SU-DHL-6 (cell line): ENCODE measurements around the gene YBX2.

Experiments used
- H2AFZ ChIP-seq: fragments of 200-600 bp; sonication (generic); 2 replicates; pipeline ENCODE4 v1.6.1; 2014; ENCODE audit warnings: low read depth, mild to moderate bottlenecking, moderate library complexity, mixed read lengths, antibody characterized with exemption, low read length; ENCODE audit not compliant: severe bottlenecking
- H3F3A ChIP-seq: fragments of 200-600 bp; shearing (Covaris generic); 2 replicates; pipeline ENCODE4 v1.6.0; 2016; ENCODE audit warnings: antibody characterized with exemption, mild to moderate bottlenecking; ENCODE audit not compliant: insufficient read depth
- H3K27ac ChIP-seq: fragments of 200-600 bp; sonication (generic); 2 replicates; pipeline ENCODE4 v1.5.1; 2016; ENCODE audit warnings: low read depth, mild to moderate bottlenecking, low read length, moderate library complexity, mixed read lengths
- H3K27me3 ChIP-seq: fragments of 200-600 bp; sonication (generic), shearing (Covaris generic); 2 replicates; pipeline ENCODE4 v1.6.0; 2014; ENCODE audit warnings: mild to moderate bottlenecking, low read length
- H3K36me3 ChIP-seq: fragments of 200-600 bp; sonication (generic); 2 replicates; pipeline ENCODE4 v1.6.1; 2014; ENCODE audit warnings: mild to moderate bottlenecking, low read length, mixed read lengths
- H3K4me2 ChIP-seq: fragments of 300-600, 200-600 bp; shearing (Covaris generic), sonication (generic); 2 replicates; pipeline ENCODE4 v1.6.0; 2014; ENCODE audit warnings: low read length, low read depth, mild to moderate bottlenecking; ENCODE audit not compliant: poor library complexity, severe bottlenecking
- H3K4me3 ChIP-seq: fragments of 200-600 bp; sonication (generic); 2 replicates; pipeline ENCODE4 v1.5.1; 2014; ENCODE audit warnings: antibody characterized with exemption, low read length, mild to moderate bottlenecking, mixed read lengths; ENCODE audit not compliant: insufficient read depth, poor library complexity, severe bottlenecking
- H3K79me2 ChIP-seq: fragments of 200-600 bp; sonication (generic); 2 replicates; pipeline ENCODE4 v1.6.1; 2014; ENCODE audit warnings: mild to moderate bottlenecking, low read length, moderate library complexity; ENCODE audit not compliant: insufficient read depth
- H3K9ac ChIP-seq: fragments of 200-600 bp; sonication (generic); 2 replicates; pipeline ENCODE4 v1.7.0; 2014; ENCODE audit warnings: mild to moderate bottlenecking, low read length
- H3K9me2 ChIP-seq: fragments of 200-600 bp; sonication (generic); replicated peaks from 2 replicates; pipeline ENCODE4 v1.6.1; 2014; ENCODE audit warnings: low read length; ENCODE audit not compliant: insufficient read depth
- H3K9me3 ChIP-seq: fragments of 200-600 bp; sonication (generic); 2 replicates; pipeline ENCODE4 v1.6.1; 2014; ENCODE audit warnings: low read length, mixed read lengths; ENCODE audit not compliant: insufficient read depth
- H4K20me1 ChIP-seq: fragments of 200-600 bp; sonication (generic); 2 replicates; pipeline ENCODE4 v1.6.1; 2014; ENCODE audit warnings: low read depth, mild to moderate bottlenecking, antibody characterized with exemption, low read length, moderate library complexity, mixed read lengths
- CTCF ChIP-seq: fragments of 200-600 bp; sonication (generic); IDR thresholded peaks from one replicate; pipeline ENCODE4 v1.5.1; 2017; ENCODE audit warnings: antibody characterized with exemption, mild to moderate bottlenecking, low read length, moderate library complexity; ENCODE audit not compliant: insufficient read depth, poor library complexity, severe bottlenecking
- EZH2phosphoT487 ChIP-seq: fragments of 200-600 bp; sonication (generic), shearing (Covaris generic); conservative IDR thresholded peaks from 2 replicates; pipeline ENCODE4 v1.6.1; 2018; ENCODE audit warnings: mild to moderate bottlenecking, antibody characterized with exemption, low read length, moderate library complexity, mixed read lengths

Gene YBX2

GRCh38 chr17:7322520-7323194, 28.2 kb upstream of the YBX2 start:
- Histone ChIP-seq H3K4me3 (no peak overlapping the region), H3K4me2 (no peak overlapping the region), H3K79me2 (peaks cover 6% of the 10 kb centered on the region; the same call in 1 of the 2 replicates), H3F3A (no peaks in the 10 kb centered on the region), H3K27me3 (no peaks in the 10 kb centered on the region), H2AFZ (no peak overlapping the region), H4K20me1 (no peaks in the 10 kb centered on the region), H3K9ac (no peak overlapping the region), H3K9me2 (no peaks in the 10 kb centered on the region), H3K9me3 (no peaks in the 10 kb centered on the region), H3K27ac (no peak overlapping the region), H3K36me3 (no peaks in the 10 kb centered on the region)
- TF ChIP-seq EZH2phosphoT487 (no peak), CTCF (no peak)

DNA sequence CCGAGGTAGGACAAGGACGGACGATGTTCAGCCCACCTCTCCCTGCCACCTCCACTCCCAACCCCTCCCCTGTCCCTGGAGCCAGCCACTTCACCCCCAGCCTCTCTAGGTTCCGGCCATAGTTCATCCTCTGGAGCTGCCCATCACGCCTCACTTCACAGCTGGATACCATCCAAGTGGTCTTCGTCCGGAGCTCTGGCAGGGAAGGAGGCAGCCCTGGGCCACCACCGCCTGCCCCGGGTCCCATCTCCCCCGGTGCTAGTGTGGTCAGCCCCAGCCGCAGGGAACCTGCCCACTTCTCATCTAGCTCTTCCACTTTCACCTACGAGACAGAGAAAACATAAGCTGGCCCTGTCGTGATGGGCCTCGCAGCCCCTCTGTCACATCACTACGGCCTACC, 27.0 kb upstream of the YBX2 start:
- Histone ChIP-seq H3K27me3 (no peaks in the 10 kb centered on the region), H3K9me3 (no peaks in the 10 kb centered on the region), H3K4me2 (no peak overlapping the region), H3F3A (no peaks in the 10 kb centered on the region), H3K27ac (no peak overlapping the region), H3K79me2 (no peaks in the 10 kb centered on the region), H3K9ac (no peak overlapping the region), H3K4me3 (no peak overlapping the region), H4K20me1 (no peaks in the 10 kb centered on the region), H2AFZ (no peak overlapping the region), H3K36me3 (no peaks in the 10 kb centered on the region), H3K9me2 (no peaks in the 10 kb centered on the region)
- TF ChIP-seq CTCF (no peak), EZH2phosphoT487 (no peak)

- no peak overlapping the region for H3K9ac ChIP-seq
- H3K9me3 ChIP-seq: no peaks in the 10 kb centered on the region
- no peak overlapping the region for H3K4me3 ChIP-seq
- no peaks in the 10 kb centered on the region for H3K36me3 ChIP-seq
- H3K9me2 ChIP-seq: no peaks in the 10 kb centered on the region
- no peaks in the 10 kb centered on the region for H3K27me3 ChIP-seq
- H4K20me1 ChIP-seq: no peaks in the 10 kb centered on the region
- H3K27ac ChIP-seq: no peak overlapping the region
- peaks cover 6% of the 10 kb centered on the region for H3K79me2 ChIP-seq
- H3K4me2 ChIP-seq: no peak overlapping the region
- H3F3A ChIP-seq: peaks cover 12% of the 10 kb centered on the region
- no peak overlapping the region for H2AFZ ChIP-seq
- TF ChIP-seq EZH2phosphoT487 (no peak), CTCF (no peak)
These were observed 23.9 kb upstream of the YBX2 start for GRCh38 chr17:7318121-7318860.
